Stomach (tissue), 9 donors: ENCODE measurements around the gene TMEM192. TPM values are rescaled to one million over a fixed set of nuclear protein-coding genes. Genes with fewer than 3 reads are reported as not detected.
"Not testable (repeated sequence)": the region's sequence is repeated elsewhere in the genome, so short reads cannot be mapped to it uniquely, and the experiment has no call there.

Source experiments
- DNase-seq, 2 donors: peaks; one replicate each; pipeline versions ENCODE4 v3.0.0 to v3.0.0-alpha.2; 2013 to 2019
- H3K27ac ChIP-seq, 5 donors: fragments of 200-600 bp in 4 of 5; sonication (generic) in 4 of 5; one replicate each; pipeline ENCODE4 v1.5.1; 2013 to 2019; ENCODE audit warnings: mild to moderate bottlenecking in 1 of 5, moderate library complexity in 1 of 5
- H3K27me3 ChIP-seq, 3 donors: fragments of 200-600 bp; sonication (generic); one replicate each; pipeline ENCODE4 v1.5.1; 2017 to 2019; ENCODE audit warnings: mixed run types in 1 of 3
- H3K36me3 ChIP-seq, 4 donors: fragments of 200-600 bp; sonication (generic); 1 replicate in 3 of 4; 2 replicates in 1 of 4; pipeline ENCODE4 v1.5.1; 2016 to 2019
- H3K4me1 ChIP-seq, 4 donors: fragments of 200-600 bp; sonication (generic); one replicate each; pipeline ENCODE4 v1.5.1; 2016 to 2019
- H3K4me3 ChIP-seq, 4 donors: fragments of 200-600 bp; sonication (generic) in 3 of 4; one replicate each; pipeline ENCODE4 v1.5.1; 2016 to 2019; ENCODE audit warnings: mild to moderate bottlenecking in 1 of 4
- H3K9me3 ChIP-seq, 4 donors: fragments of 200-600 bp; sonication (generic); one replicate each; pipeline ENCODE4 v1.5.1; 2016 to 2019
- EP300 ChIP-seq: sonication (generic); formaldehyde crosslinking; IDR thresholded peaks from one replicate; pipeline ENCODE4 v1.6.1; 2017; ENCODE audit warnings: antibody characterized with exemption
- POLR2A ChIP-seq, 4 donors: fragments of 450-650 bp; IDR thresholded peaks; one replicate each; pipeline ENCODE4 v1.6.1; 2016; ENCODE audit warnings: antibody characterized with exemption in 4 of 4, control low read depth in 2 of 4, mild to moderate bottlenecking in 1 of 4, moderate library complexity in 1 of 4
- POLR2AphosphoS5 ChIP-seq, 3 donors: sonication (generic); formaldehyde crosslinking; IDR thresholded peaks; one replicate each; pipeline ENCODE4 v1.6.1; 2016; ENCODE audit warnings: antibody characterized with exemption in 3 of 3
- WGBS, 5 donors: extraction: QIAGEN DNeasy Blood & Tissue Kit in 3 of 5; methylation state at CpG; one replicate each; pipeline versions ENCODE4 v1.1.5 to v1.1.7; 2013 to 2018; 5-methylcytosine and 5-hydroxymethylcytosine counted together
- intact Hi-C: fragments of 100-400 bp; cut with DNase I; formaldehyde crosslinking; loops from one replicate; pipeline ENCODE4 v1.15.1; 2023; ENCODE audit warnings: low total_unique reads
- polyA plus RNA-seq, 3 donors: library from polyadenylated mRNA; stranded (reverse); fragments of 200-250 nt; gene quantifications; one replicate each; pipeline ENCODE4 v1.2.3, GENCODE V29; 2013
- total RNA-seq, 5 donors: library from RNA; depleted of rRNA; stranded (reverse); fragments of >200 nt; gene quantifications; one replicate each; pipeline versions ENCODE4 v1.1.0 to v1.2.3, GENCODE V29; 2014 to 2016
- TF ChIP-seq, protein P1 (sequence below), 7 experiments: fragments of 450-650 bp in 4 of 7; fragments of 200-600 bp in 3 of 7; sonication (generic) in 3 of 7; IDR thresholded peaks; one replicate each; pipeline ENCODE4 v1.5.1; 2016 to 2019; ENCODE audit warnings: antibody characterized with exemption in 7 of 7, control low read depth in 2 of 7, mild to moderate bottlenecking in 1 of 7
- donor health status: healthy with polysubstance abuse.
- donor health status: Bipolar disorder and iron deficiency.
- donor health status: healthy.

TMEM192 gene
- total and polyA plus RNA-seq, 8 donors: 2.3 to 44.5 (median 11.4) TPM

GRCh38 chr4:165095291-165095690 lies 17.4 kb downstream of the TMEM192 start:
- no peaks in the 10 kb centered on the region for H3K27me3 ChIP-seq
- H3K9me3 ChIP-seq: no peaks in the 10 kb centered on the region
- WGBS, 5 donors: 48 to 60% (median 50%) methylated on average over 1 of the region's 1 CpG
- H3K36me3 ChIP-seq: peaks cover 9 to 80% (median 75%) of the 10 kb centered on the region in 4 donors
- H3K4me1 ChIP-seq: no peaks in the 10 kb centered on the region
- no peak overlapping the region for H3K27ac ChIP-seq
- no peak overlapping the region for H3K4me3 ChIP-seq
- TF ChIP-seq EP300 (no peak), POLR2AphosphoS5 (IDR thresholded peaks at IDR 0.05) (no peak), POLR2A (IDR thresholded peaks at IDR 0.05) (no peak)
- TF ChIP-seq, protein P1, sequence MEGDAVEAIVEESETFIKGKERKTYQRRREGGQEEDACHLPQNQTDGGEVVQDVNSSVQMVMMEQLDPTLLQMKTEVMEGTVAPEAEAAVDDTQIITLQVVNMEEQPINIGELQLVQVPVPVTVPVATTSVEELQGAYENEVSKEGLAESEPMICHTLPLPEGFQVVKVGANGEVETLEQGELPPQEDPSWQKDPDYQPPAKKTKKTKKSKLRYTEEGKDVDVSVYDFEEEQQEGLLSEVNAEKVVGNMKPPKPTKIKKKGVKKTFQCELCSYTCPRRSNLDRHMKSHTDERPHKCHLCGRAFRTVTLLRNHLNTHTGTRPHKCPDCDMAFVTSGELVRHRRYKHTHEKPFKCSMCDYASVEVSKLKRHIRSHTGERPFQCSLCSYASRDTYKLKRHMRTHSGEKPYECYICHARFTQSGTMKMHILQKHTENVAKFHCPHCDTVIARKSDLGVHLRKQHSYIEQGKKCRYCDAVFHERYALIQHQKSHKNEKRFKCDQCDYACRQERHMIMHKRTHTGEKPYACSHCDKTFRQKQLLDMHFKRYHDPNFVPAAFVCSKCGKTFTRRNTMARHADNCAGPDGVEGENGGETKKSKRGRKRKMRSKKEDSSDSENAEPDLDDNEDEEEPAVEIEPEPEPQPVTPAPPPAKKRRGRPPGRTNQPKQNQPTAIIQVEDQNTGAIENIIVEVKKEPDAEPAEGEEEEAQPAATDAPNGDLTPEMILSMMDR (IDR thresholded peaks at IDR 0.05): no peak
- DNase-seq: no peak
- intact Hi-C loops: no loop called here

- Histone ChIP-seq H3K4me1 (no peaks in the 10 kb centered on the region), H3K4me3 (no peak overlapping the region), H3K27me3 (no peaks in the 10 kb centered on the region), H3K36me3 (peaks cover 8 to 79% (median 75%) of the 10 kb centered on the region in 4 donors), H3K27ac (no peak overlapping the region), H3K9me3 (no peaks in the 10 kb centered on the region)
- WGBS, 5 donors: 96 to 100% (median 97%) methylated on average over 3 of the region's 3 CpGs
- TF ChIP-seq, protein P1 (IDR thresholded peaks at IDR 0.05): no peak
- no peak for TF ChIP-seq POLR2AphosphoS5 (IDR thresholded peaks at IDR 0.05)
- no peak for TF ChIP-seq POLR2A (IDR thresholded peaks at IDR 0.05)
- TF ChIP-seq EP300: no peak
- DNase-seq: no peak
- intact Hi-C loops: no loop called here
Observed at GRCh38 chr4:165094873-165095272, 17.8 kb downstream of the TMEM192 start.

DNA sequence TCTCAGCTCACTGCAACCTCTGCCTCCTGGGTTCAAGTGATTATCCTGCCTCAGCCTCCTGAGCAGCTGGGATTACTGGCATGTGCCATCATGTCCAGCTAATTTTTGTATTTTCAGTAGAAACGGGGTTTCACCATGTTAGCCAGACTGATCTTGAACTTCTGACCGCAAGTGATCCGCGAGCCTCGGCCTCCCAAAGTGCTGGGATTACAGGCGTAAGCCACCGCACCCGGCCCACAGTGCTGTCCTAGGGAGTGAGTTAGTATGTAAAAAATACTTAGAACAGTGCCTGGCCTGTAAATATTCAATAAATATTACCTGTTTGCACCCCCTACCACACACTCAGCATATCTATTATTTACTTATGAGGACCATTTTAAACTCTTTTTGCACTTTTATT lies 20.5 kb downstream of the TMEM192 start:
- H3K36me3 ChIP-seq: peaks cover 15 to 79% (median 74%) of the 10 kb centered on the region in 4 donors
- H3K27ac ChIP-seq, DNase-seq, H3K9me3 ChIP-seq, intact Hi-C loops, H3K4me3 ChIP-seq, H3K27me3 ChIP-seq, H3K4me1 ChIP-seq: not testable (repeated sequence)
- 96 to 99% (median 97%) methylated on average over 8 of the region's 8 CpGs for WGBS, 5 donors

DNA sequence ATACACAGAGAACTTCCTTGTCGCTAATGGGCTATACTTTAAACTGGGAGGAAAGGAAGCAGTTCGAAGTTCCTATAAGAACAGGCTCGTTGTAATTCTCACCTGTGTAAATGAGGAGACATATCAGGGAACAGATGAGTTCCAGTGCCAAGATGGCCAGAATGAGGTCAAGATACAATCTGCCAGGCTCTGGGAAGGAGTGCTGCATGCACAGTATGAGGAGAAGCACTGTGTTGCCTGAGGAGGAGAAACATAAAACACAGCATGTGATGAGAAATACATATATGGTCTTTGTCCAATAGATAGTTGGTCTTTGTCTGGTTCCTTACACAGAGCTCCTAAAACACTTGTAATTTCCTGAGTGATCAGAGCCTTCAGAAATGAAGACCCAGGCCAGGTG lies 24.3 kb downstream of the TMEM192 start:
- intact Hi-C loops: no loop called here
- H3K36me3 ChIP-seq: peaks cover 31 to 83% (median 79%) of the 10 kb centered on the region in 4 donors
- H3K27ac ChIP-seq: no peak overlapping the region
- H3K27me3 ChIP-seq: no peaks in the 10 kb centered on the region
- no peaks in the 10 kb centered on the region for H3K9me3 ChIP-seq
- TF ChIP-seq POLR2AphosphoS5 (IDR thresholded peaks at IDR 0.05) (no peak), EP300 (no peak), POLR2A (IDR thresholded peaks at IDR 0.05) (no peak)
- TF ChIP-seq, protein P1 (IDR thresholded peaks at IDR 0.05): no peak
- no peaks in the 10 kb centered on the region for H3K4me1 ChIP-seq
- no peak overlapping the region for H3K4me3 ChIP-seq
- no peak for DNase-seq
- WGBS, 5 donors: 82 to 90% (median 83%) methylated on average over 3 of the region's 3 CpGs

DNA sequence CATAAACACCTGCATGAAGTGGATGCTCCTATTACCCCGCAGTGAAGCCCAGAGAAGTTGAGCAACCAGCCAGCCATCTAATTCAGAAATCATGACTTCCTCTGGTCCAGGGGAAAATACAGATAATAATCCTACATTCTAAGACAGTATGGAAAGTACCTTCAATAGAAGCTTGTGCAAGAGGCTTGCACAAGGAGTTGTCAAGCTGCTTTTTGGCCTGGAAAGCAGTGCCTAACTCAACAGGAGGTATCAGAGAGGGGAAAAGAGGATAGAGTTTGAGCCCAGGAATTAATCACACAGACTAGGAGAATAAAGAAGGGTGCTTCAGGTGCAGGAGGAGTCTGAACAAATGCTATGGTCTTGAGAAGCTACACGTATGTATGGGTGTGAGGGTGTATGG lies 26.7 kb downstream of the TMEM192 start:
- Histone ChIP-seq H3K27ac (no peak overlapping the region), H3K4me1 (no peaks in the 10 kb centered on the region), H3K36me3 (peaks cover 31 to 72% (median 68%) of the 10 kb centered on the region in 4 donors), H3K27me3 (no peaks in the 10 kb centered on the region), H3K4me3 (no peak overlapping the region), H3K9me3 (no peaks in the 10 kb centered on the region)
- WGBS, 5 donors: 86 to 100% (median 95%) methylated on average over 2 of the region's 2 CpGs
- no peak for DNase-seq
- intact Hi-C loops: no loop called here
- TF ChIP-seq, protein P1 (IDR thresholded peaks at IDR 0.05): no peak
- TF ChIP-seq POLR2A (IDR thresholded peaks at IDR 0.05): no peak
- no peak for TF ChIP-seq EP300
- TF ChIP-seq POLR2AphosphoS5 (IDR thresholded peaks at IDR 0.05): no peak

- intact Hi-C loops, H3K27ac ChIP-seq, H3K9me3 ChIP-seq, H3K4me3 ChIP-seq, DNase-seq, H3K27me3 ChIP-seq, H3K4me1 ChIP-seq: not testable (repeated sequence)
- peaks cover 31 to 69% (median 68%) of the 10 kb centered on the region in 4 donors for H3K36me3 ChIP-seq
- 89 to 99% (median 98%) methylated on average over 5 to 7 of the region's 7 CpGs for WGBS, 5 donors
Observed at GRCh38 chr4:165084787-165085186, 27.9 kb downstream of the TMEM192 start.
